Measurements from ENCODE around the gene ZNF536. TPM values are rescaled to one million over a fixed set of nuclear protein-coding genes. Genes with fewer than 3 reads are reported as not detected.

ZNF536 gene
- total and polyA plus RNA-seq, 9 of the 15 experiments (the other 6 are each of a cell fraction or from before 2014, with no cell fraction given), result not detected

DNA sequence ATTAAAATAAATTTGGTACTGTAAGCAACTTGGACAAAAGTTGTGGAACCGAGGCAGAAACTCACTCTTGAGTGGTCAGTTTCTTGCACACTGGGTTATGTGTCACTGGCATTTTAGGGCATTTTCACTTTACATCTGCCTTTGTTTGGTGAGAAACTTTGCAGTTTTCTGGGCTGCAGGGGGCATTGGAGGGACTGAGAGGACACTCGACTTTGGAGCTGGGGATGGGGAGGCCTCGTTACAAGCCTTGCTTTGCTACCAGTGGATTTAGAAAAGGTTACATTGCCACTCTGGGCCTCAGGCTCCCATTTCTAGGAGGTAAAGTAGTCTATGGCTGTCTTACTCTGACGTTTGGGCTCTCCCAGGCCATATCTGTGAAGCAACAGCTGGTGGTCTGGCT is 41.9 kb upstream of the ZNF536 start (continued):
- TF ChIP-seq, protein P1, sequence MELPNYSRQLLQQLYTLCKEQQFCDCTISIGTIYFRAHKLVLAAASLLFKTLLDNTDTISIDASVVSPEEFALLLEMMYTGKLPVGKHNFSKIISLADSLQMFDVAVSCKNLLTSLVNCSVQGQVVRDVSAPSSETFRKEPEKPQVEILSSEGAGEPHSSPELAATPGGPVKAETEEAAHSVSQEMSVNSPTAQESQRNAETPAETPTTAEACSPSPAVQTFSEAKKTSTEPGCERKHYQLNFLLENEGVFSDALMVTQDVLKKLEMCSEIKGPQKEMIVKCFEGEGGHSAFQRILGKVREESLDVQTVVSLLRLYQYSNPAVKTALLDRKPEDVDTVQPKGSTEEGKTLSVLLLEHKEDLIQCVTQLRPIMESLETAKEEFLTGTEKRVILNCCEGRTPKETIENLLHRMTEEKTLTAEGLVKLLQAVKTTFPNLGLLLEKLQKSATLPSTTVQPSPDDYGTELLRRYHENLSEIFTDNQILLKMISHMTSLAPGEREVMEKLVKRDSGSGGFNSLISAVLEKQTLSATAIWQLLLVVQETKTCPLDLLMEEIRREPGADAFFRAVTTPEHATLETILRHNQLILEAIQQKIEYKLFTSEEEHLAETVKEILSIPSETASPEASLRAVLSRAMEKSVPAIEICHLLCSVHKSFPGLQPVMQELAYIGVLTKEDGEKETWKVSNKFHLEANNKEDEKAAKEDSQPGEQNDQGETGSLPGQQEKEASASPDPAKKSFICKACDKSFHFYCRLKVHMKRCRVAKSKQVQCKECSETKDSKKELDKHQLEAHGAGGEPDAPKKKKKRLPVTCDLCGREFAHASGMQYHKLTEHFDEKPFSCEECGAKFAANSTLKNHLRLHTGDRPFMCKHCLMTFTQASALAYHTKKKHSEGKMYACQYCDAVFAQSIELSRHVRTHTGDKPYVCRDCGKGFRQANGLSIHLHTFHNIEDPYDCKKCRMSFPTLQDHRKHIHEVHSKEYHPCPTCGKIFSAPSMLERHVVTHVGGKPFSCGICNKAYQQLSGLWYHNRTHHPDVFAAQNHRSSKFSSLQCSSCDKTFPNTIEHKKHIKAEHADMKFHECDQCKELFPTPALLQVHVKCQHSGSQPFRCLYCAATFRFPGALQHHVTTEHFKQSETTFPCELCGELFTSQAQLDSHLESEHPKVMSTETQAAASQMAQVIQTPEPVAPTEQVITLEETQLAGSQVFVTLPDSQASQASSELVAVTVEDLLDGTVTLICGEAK (IDR thresholded peaks at IDR 0.05), result no peak
- TF ChIP-seq, protein P1 (CRISPR knock-in tag; IDR thresholded peaks at IDR 0.05), result no peak
- TF ChIP-seq, protein P2, sequence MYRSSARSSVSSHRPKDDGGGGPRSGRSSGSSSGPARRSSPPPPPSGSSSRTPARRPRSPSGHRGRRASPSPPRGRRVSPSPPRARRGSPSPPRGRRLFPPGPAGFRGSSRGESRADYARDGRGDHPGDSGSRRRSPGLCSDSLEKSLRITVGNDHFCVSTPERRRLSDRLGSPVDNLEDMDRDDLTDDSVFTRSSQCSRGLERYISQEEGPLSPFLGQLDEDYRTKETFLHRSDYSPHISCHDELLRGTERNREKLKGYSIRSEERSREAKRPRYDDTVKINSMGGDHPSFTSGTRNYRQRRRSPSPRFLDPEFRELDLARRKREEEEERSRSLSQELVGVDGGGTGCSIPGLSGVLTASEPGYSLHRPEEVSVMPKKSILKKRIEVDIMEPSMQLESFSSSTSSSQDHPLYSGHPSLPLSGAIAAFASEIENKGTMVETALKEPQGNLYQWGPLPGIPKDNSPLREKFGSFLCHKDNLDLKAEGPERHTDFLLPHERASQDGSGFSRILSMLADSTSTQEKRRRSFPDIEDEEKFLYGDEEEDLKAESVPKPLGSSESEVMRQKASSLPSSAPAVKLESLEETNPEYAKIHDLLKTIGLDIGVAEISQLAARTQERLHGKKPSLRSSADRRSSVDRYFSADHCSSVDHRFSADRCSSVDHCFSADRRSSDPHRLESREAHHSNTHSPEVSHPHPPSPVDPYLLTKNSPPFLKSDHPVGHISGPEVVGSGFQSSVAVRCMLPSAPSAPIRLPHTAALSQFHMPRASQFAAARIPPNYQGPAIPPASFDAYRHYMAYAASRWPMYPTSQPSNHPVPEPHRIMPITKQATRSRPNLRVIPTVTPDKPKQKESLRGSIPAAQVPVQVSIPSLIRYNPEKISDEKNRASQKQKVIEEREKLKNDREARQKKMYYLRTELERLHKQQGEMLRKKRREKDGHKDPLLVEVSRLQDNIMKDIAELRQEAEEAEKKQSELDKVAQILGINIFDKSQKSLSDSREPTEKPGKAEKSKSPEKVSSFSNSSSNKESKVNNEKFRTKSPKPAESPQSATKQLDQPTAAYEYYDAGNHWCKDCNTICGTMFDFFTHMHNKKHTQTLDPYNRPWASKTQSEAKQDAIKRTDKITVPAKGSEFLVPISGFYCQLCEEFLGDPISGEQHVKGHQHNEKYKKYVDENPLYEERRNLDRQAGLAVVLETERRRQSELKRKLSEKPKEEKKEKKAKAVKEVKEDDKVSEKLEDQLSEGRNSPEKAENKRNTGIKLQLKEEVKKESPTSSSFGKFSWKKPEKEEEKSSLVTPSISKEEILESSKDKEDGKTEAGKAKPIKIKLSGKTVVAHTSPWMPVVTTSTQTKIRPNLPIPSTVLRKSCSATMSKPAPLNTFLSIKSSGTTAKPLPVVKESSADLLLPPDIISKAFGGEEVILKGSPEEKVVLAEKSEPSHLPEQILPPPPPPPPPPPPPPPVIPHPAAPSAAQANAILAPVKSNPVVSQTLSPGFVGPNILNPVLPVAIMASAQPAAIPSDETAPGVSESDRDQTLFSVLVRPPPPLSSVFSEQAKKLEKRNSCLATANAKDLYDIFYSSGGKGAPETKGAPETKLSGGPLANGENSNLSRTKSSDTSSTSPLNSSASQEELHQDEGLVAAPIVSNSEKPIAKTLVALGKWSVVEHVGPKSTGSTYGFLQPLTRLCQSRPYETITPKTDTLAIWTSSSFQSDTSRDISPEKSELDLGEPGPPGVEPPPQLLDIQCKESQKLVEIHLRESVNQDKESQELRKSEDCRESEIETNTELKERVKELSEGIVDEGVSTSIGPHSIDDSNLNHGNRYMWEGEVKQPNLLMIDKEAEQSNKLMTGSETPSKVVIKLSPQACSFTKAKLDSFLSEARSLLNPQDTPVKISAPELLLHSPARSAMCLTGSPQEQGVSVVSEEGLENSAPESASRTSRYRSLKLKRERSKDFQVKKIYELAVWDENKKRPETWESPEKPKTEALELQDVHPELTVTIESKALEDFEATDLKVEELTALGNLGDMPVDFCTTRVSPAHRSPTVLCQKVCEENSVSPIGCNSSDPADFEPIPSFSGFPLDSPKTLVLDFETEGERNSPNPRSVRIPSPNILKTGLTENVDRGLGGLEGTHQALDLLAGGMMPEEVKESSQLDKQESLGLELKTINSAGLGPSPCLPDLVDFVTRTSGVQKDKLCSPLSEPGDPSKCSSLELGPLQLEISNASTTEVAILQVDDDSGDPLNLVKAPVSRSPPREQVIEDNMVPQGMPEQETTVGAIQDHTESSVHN (IDR thresholded peaks at IDR 0.05; ENCODE audit: borderline replicate concordance in 1 of 2, low read depth in 1 of 2), result no peak
- no peak for TF ChIP-seq SIN3B (IDR thresholded peaks at IDR 0.05; ENCODE audit: low read depth)
- TF ChIP-seq ZKSCAN3 (CRISPR knock-in tag; IDR thresholded peaks at IDR 0.05), result no peak
- TF ChIP-seq PHF8 (IDR thresholded peaks at IDR 0.05; ENCODE audit: borderline replicate concordance, low read length), result no peak
- TF ChIP-seq, protein P3, sequence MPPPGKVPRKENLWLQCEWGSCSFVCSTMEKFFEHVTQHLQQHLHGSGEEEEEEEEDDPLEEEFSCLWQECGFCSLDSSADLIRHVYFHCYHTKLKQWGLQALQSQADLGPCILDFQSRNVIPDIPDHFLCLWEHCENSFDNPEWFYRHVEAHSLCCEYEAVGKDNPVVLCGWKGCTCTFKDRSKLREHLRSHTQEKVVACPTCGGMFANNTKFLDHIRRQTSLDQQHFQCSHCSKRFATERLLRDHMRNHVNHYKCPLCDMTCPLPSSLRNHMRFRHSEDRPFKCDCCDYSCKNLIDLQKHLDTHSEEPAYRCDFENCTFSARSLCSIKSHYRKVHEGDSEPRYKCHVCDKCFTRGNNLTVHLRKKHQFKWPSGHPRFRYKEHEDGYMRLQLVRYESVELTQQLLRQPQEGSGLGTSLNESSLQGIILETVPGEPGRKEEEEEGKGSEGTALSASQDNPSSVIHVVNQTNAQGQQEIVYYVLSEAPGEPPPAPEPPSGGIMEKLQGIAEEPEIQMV (tag; conservative IDR thresholded peaks at IDR 0.05; ENCODE audit: low read depth), result no peak
- TF ChIP-seq TAF1 (IDR thresholded peaks at IDR 0.05; ENCODE audit: control insufficient read depth, extremely low read depth, insufficient read depth, low read length, severe bottlenecking), result no peak
